A204.1 (cell line): Measurements from ENCODE around the gene FBLN1.

Source experiments
- FAIRE-seq: peaks from 2 replicates; lab custom pipeline; 2012; peaks lifted over from hg19 to GRCh38; lab: Jason Lieb, UNC

Gene FBLN1

DNA sequence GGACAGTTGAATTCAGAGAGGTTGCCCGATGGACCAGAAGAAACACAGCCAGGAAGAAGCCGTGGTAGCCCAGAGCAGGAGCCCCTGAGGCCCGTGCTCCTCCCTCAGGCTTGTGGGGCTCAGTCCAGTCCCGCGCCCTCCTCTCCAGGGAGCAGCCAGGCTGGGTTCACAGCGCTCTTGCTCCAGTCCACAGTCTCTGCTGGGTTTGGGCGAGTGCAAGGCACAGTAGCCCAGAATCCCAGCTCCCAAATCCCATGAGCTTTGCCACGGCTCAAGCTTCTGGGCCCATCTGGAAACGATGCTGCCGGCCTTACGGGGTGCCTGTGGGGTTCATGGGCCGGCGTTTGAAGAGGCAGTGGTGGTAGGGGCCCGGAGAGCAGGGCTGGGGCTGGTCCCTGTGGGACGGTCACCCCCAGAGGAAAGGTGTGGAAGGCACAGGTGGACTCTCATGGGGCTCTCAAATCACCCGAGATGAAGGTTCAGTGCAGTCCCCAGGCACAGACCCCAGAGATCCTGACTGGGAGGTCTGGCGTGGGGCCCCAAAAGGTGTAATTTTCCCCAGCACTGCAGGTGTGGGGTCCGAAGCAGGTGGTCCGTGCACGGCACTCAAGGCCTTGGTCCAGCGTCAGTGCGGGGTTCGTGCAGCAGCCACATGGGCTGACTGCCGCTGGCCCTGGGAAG lies 138.4 kb downstream of the FBLN1 start:
- no peak for FAIRE-seq

DNA sequence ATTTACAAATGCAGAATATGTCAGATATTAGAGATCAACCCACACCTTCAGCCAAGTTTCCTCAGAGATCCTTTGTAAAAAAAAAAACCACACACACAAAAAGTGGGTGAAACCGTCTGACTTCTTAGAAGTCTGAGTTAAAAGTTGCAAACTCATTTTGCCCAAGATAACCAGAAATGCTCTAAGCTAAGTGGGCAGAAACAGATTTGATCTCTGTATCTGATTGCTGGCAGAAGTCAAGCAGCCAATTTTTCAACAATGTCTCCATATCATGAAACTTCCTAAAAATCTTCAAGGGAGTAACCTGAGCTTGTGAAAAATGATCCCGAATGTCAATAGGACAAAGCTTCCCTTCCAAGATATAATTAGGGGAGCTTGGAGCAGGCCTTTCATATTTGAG lies 140.3 kb downstream of the FBLN1 start:
- no peak for FAIRE-seq

DNA sequence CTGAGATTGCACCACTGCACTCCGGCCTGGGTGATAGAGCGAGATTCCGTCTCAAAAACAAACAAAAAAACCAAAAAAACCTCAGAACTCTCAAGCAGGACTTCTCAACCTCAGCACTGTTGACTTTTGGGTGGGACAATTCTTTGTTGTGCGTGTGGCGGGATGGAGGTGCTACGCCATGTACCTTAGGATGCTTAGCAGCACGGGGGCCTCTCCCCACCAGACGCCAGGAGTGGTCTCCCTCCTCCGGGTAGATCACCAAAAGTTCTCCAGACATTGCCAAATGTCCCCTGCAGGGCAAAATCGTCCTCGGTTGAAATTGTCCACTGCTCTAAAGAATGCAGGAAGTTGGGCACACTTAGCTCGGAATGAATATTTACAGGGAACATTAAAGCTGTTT lies 142.0 kb downstream of the FBLN1 start:
- no peak for FAIRE-seq

DNA sequence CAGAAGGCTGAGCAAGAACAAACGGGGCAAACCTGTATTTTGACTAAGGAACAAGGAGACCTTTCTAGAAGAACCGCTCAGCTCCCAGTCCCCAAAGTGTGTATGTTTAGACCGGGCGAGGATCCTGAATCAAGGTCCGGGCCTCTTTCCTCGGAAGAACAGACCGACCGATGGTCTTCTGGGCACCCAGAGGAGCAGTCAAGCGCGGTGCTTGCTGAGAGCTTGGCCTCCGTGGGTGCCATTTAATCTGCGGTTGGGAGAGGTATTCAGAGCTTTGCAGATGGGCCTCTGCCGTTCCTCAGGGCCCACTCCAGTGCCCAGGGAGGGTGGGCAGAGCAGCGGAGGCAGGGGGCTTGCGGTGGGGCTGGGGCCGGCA lies 142.5 kb downstream of the FBLN1 start:
- no peak for FAIRE-seq

DNA sequence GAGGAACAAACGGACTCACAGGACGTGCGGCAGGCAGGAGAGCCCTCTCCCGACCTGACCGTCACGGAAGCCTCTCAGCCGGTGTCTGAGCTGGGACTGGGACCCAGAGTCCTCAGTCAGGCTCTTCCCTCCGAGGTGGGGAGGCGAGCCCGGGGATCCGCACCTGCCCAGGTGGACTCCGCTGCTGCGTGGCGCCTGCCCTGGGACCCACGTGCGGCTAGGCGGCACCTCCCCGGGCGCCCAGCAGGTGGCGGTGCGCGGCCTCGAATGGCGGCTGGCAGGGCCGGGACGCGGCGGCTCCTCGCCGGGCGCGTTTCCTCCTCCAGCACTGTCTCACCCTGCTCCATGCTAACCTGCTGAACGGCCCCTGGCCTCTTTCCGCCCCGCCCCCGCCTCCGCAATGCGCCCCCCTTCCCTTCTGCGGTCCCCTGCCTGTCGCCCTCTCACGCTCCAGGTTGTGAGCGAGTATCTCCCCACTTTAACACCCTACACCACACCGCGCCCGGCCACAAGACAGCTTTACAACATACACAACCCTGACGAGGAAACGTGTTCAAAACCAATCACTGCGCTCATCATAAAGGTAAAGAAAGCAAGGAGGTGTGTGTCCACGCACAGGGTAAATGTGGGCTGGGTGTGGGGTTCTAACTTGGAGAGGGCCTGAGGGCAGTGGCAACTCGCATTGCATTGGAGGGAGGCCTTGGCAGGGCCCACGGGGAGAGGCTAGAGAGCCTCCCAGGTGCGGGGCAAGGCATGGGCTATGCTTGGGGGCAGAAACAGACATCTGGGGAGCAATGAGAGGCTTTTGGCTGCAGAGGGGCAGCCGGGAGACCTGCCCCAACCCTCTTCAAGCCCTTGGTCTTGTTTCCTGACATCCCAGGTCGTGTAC lies 143.1 kb downstream of the FBLN1 start:
- no peak for FAIRE-seq

DNA sequence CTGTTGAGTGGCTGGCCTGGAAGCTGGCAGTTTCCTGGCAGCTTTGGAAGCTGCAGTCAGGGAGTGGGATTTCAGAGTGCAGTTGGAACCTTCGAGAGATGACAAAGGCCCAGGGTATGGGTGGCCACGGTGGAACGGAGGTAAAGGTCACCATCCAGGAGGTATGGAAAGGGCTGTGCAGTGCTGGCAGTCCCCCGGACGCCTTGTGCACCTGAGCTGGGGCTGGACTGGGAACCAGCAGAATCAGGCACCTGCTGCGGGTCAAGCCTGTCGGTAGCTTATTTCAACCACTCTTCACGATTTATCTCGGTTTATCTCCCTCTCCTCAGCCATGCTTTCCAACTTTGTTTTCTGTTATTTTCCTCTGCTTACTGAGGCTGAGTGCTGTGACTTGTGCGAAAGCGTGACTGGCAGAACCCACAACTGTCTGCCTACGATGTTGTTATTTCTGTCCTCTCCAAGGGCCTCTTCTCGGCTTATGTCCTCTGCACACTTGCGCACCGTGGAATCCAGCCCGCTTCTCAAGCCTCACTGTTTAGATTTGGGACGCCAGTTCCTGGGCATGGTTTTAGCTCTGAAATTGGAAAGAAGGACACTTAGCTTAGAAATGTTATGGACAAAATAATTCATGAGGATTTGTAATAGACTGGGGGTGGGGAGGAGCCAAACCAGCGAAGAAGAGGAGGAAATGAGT lies 145.0 kb downstream of the FBLN1 start:
- no peak for FAIRE-seq

DNA sequence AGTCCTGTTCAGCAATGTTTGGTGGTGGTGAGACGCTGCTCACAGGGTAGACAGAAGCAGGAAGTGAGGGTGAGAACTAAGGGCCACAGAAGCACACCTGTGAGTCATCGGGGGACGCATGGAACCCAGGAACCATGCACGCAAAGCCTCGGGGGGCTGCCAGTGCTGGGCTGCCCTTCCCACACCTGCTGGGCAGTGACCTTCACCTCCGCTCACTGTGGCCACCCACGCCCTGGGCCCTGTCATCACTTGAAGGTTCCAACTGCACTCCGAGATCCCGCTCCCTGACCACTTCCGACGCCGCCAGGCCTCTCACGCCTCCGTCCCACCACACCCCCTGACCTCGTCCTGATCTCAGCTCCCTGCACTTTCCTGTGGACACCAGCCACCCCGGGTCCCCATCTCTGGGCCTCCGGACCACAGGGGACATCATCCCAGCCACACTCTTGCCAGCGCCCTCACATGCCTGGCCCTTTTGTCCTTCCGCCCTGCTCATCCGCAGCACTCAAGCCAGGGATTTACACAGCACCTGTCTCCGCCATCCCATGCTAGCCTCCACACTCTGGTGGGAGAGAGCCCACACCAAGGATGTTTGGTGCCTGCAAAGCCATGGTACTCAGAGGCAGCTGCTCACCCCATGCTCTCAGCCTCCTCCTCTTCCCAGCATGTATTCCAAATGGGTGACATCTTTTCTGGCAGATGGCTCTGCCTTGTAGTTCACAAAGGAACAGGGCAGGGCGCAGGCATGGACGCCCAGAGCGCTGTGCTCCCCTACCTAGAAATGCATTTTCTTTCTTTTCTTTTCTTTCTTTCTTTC lies 145.8 kb downstream of the FBLN1 start:
- no peak for FAIRE-seq

DNA sequence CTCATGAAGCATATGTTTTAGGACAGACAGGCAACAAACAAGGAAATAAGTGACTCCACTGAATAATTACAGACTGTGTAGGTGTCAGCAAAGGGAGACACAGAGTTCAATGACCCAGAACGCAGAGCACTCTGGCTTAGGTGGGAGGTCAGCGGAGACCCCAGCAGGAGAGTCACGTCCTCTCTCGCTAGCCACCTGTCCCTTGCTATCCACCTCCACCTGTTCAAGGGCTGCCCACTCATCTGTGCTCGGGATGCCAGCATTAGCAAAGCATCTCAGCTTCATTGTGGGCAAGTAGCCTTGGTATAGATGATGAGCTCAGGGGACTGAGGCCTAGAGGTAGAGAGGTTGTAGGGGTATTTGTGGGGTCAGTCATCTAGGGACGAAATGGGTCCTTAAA lies 147.1 kb downstream of the FBLN1 start:
- no peak for FAIRE-seq

DNA sequence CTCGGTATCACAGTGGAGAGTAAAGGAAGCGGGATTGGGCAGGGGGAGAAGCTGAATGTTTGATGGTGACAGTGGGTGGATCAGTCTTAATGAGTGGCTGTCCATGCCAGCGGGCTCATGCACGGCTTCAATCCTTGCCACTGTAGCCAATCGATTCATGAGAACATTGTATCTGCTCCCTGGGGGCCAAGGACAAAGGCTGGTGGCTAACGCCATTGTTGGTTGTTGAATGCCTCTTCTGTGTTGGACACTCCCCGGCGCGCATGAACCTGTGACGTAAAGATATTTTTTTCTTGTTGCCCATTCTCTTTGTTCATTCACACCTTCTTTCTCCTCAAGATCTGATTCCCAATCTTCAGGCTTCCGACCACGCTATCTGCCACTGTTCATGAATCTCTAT lies 148.0 kb downstream of the FBLN1 start:
- FAIRE-seq: no peak
